Neutrophil (primary cell): ENCODE results near the gene OLFM3.

ENCODE experiments used
- H3K27ac ChIP-seq: fragments of 200-600 bp; sonication (generic); 2 replicates; pipeline ENCODE4 v1.5.1; 2016; ENCODE audit warnings: mild to moderate bottlenecking, moderate library complexity
- H3K27me3 ChIP-seq: fragments of 200-600 bp; sonication (generic); 2 replicates; pipeline ENCODE4 v1.6.0; 2016; ENCODE audit warnings: mild to moderate bottlenecking
- H3K36me3 ChIP-seq: fragments of 200-600 bp; sonication (generic); 2 replicates; pipeline ENCODE4 v1.5.1; 2017
- H3K4me1 ChIP-seq, 2 experiments: fragments of 200-600 bp in 1 of 2; sonication (generic) in 1 of 2; 1 replicate in 1 of 2; 2 replicates in 1 of 2; pipeline versions ENCODE4 v1.5.1 to v1.6.1; 2013 to 2016; ENCODE audit warnings: low read depth in 1 of 2, low read length in 1 of 2, mild to moderate bottlenecking in 1 of 2, moderate library complexity in 1 of 2; ENCODE audit not compliant: control insufficient read depth in 1 of 2, insufficient read depth in 1 of 2
- H3K4me3 ChIP-seq, 2 experiments: fragments of 200-600 bp in 1 of 2; sonication (generic) in 1 of 2; 1 replicate in 1 of 2; 2 replicates in 1 of 2; pipeline ENCODE4 v1.5.1; 2013 to 2016; ENCODE audit warnings: low read depth in 1 of 2, low read length in 1 of 2, mild to moderate bottlenecking in 1 of 2, moderate library complexity in 1 of 2
- H3K9me3 ChIP-seq: fragments of 200-600 bp; sonication (generic); 2 replicates; pipeline ENCODE4 v1.5.1; 2016
- CTCF ChIP-seq: fragments of 200-600 bp; sonication (generic); IDR thresholded peaks from 2 replicates; pipeline ENCODE4 v1.5.1; 2016; ENCODE audit warnings: antibody characterized with exemption

OLFM3 gene

DNA sequence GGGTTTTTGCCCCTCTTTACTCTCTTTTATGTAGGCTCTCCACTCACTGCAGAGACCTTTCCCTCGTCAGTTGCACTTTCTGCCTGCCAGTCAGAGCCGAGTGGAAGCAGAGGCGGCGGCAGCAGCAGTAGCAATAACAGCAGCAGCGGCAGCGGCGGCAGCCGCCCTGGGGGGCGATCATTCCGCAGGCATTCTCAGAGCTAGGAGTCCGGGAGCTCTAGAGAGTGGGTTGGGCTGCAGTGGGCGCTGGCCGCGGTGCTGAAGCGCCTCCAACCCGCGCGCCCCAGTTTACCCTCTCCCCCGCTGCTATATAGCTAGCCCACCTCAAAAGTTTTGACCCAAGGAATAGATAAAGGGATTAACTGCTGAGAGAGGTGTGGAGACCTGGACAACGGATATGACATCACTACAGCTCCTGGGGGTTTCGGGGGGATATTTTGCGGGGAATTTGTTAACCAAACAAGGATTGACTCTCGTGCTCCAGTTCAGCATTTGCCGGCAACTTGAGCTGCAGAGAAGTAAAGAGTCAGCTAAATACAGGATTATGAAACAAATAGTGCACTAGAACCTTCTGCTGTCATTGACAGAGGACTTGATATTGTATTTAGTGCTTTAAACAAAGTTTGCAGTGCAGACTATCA is at the start of gene OLFM3:
Gene OLFM3, minus strand, starts transcription at position 102 of the 641 bp plus-strand sequence.
- Histone ChIP-seq H3K4me1 (no peaks in the 10 kb centered on the region), H3K9me3 (no peaks in the 10 kb centered on the region), H3K36me3 (no peaks in the 10 kb centered on the region), H3K4me3 (no peak within 1 kb of the TSS), H3K27ac (no peak within 1 kb of the TSS), H3K27me3 (peaks cover 23% of the 10 kb centered on the region)
- no peak for TF ChIP-seq CTCF

DNA sequence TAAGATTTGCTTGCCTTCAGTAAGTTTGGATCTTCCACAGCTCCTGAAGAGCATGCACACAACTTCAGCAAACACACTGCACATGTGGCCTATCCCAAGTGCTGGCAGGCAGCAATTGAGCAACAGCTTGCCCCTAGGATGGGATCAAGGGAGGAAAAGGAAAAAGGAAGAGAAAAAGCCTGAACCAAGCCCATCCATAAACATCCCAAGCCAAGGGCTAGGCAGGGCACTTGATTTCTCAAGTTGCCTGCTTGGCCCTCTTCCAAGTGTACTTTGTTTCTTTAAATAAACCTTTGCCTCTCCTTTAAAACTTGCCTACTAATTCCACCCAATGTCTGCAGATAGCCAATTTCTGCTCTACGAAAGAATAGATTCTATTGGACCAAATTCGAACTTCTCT is 49.0 kb upstream of the OLFM3 start:
- Histone ChIP-seq H3K27ac (no peak overlapping the region), H3K36me3 (no peaks in the 10 kb centered on the region), H3K4me3 (no peak overlapping the region), H3K4me1 (no peaks in the 10 kb centered on the region), H3K9me3 (no peaks in the 10 kb centered on the region), H3K27me3 (no peaks in the 10 kb centered on the region)
- TF ChIP-seq CTCF: no peak

GRCh38 chr1:102032534-102032933 is 35.8 kb upstream of the OLFM3 start:
- TF ChIP-seq CTCF: no peak
- H3K4me3 ChIP-seq: no peak overlapping the region

GRCh38 chr1:102019530-102019929 is 22.8 kb upstream of the OLFM3 start:
- Histone ChIP-seq H3K36me3 (no peaks in the 10 kb centered on the region), H3K27ac (no peak overlapping the region), H3K27me3 (no peaks in the 10 kb centered on the region), H3K4me1 (no peaks in the 10 kb centered on the region), H3K4me3 (no peak overlapping the region), H3K9me3 (peaks cover 3% of the 10 kb centered on the region)
- no peak for TF ChIP-seq CTCF

More at GRCh38 chr1:102032534-102032933, 35.8 kb upstream of the OLFM3 start:
- Histone ChIP-seq H3K27me3 (no peaks in the 10 kb centered on the region), H3K36me3 (no peaks in the 10 kb centered on the region), H3K9me3 (no peaks in the 10 kb centered on the region), H3K4me1 (no peaks in the 10 kb centered on the region), H3K27ac (no peak overlapping the region)

DNA sequence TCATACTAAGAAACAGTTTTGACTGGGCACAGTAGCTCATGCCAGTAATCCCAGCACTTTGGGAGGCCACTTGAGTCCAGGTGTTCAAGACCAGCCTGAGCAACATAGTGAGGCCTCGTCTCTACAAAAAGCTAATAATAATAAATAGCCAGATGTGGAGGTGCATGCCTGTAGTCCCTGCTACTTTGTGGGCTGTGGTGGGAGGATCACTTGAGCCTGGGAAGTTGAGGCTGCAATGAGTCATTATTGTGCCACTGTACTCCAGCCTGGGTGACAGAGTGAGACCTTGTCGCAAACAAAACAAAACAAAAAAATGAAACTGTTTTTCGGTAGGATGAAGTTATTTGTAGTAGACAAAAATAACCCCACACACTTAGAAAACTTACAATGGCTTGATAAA is 19.0 kb upstream of the OLFM3 start:
- no peak for TF ChIP-seq CTCF
- Histone ChIP-seq H3K27me3 (no peaks in the 10 kb centered on the region), H3K36me3 (no peaks in the 10 kb centered on the region), H3K9me3 (peaks cover 3% of the 10 kb centered on the region), H3K27ac (no peak overlapping the region), H3K4me3 (no peak overlapping the region), H3K4me1 (no peaks in the 10 kb centered on the region)
